22Rv1 (cell line): Measurements from ENCODE around the gene SORL1.
"Not testable (repeated sequence)": the region's sequence is repeated elsewhere in the genome, so short reads cannot be mapped to it uniquely, and the experiment has no call there.

Source experiments
- ZFX ChIP-seq: fragments of 450-650 bp; IDR thresholded peaks from 2 replicates; pipeline ENCODE4 v1.6.1; 2017; ENCODE audit warnings: antibody characterized with exemption, borderline replicate concordance
- TF ChIP-seq, protein P1 (sequence below): fragments of 450-650 bp; IDR thresholded peaks from 2 replicates; pipeline ENCODE4 v1.5.1; 2017; ENCODE audit warnings: mild to moderate bottlenecking

DNA sequence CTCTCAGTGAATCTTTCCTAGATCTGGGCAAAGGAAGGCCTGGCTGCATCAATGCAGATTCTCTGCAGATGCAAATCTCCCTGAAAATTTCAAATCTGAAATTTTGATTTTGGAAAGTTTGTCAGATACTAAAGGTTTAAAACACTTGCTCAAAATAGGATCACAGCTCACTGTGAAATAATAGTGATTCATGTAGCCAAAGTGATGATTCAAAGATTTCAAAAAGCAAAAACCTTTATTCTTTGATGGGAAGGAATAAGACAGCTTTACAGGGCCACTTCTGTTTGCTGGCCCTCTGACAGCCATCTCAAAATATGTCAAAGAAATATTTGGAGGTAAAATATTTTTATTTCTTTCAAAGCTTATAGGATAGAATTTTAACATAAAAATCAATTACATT is 40.8 kb upstream of the SORL1 start:
- TF ChIP-seq, protein P1, sequence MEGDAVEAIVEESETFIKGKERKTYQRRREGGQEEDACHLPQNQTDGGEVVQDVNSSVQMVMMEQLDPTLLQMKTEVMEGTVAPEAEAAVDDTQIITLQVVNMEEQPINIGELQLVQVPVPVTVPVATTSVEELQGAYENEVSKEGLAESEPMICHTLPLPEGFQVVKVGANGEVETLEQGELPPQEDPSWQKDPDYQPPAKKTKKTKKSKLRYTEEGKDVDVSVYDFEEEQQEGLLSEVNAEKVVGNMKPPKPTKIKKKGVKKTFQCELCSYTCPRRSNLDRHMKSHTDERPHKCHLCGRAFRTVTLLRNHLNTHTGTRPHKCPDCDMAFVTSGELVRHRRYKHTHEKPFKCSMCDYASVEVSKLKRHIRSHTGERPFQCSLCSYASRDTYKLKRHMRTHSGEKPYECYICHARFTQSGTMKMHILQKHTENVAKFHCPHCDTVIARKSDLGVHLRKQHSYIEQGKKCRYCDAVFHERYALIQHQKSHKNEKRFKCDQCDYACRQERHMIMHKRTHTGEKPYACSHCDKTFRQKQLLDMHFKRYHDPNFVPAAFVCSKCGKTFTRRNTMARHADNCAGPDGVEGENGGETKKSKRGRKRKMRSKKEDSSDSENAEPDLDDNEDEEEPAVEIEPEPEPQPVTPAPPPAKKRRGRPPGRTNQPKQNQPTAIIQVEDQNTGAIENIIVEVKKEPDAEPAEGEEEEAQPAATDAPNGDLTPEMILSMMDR, result not testable (repeated sequence)
- not testable (repeated sequence) for TF ChIP-seq ZFX
